Upper lobe of left lung (tissue), 4 donors: ENCODE data around the gene C1GALT1C1L.
"Not testable (repeated sequence)": the region's sequence is repeated elsewhere in the genome, so short reads cannot be mapped to it uniquely, and the experiment has no call there.

Source experiments
- POLR2A ChIP-seq, 4 donors: fragments of 450-650 bp; IDR thresholded peaks; one replicate each; pipeline ENCODE4 v1.5.1; 2016 to 2017; ENCODE audit warnings: antibody characterized with exemption in 4 of 4, mild to moderate bottlenecking in 2 of 4
- POLR2AphosphoS5 ChIP-seq, 2 donors: sonication (generic); formaldehyde crosslinking; IDR thresholded peaks; one replicate each; pipeline ENCODE4 v1.5.1; 2017; ENCODE audit warnings: antibody characterized with exemption in 2 of 2
- TF ChIP-seq, protein P1 (sequence below), 6 experiments: fragments of 450-650 bp in 4 of 6; fragments of 200-600 bp in 2 of 6; sonication (generic) in 2 of 6; IDR thresholded peaks; one replicate each; pipeline ENCODE4 v1.5.1; 2016 to 2019; ENCODE audit warnings: antibody characterized with exemption in 6 of 6

GRCh38 chr2:43636153-43636552 is 40.1 kb downstream of the C1GALT1C1L start:
- TF ChIP-seq POLR2AphosphoS5, POLR2A (IDR thresholded peaks at IDR 0.05): not testable (repeated sequence)
- TF ChIP-seq, protein P1, sequence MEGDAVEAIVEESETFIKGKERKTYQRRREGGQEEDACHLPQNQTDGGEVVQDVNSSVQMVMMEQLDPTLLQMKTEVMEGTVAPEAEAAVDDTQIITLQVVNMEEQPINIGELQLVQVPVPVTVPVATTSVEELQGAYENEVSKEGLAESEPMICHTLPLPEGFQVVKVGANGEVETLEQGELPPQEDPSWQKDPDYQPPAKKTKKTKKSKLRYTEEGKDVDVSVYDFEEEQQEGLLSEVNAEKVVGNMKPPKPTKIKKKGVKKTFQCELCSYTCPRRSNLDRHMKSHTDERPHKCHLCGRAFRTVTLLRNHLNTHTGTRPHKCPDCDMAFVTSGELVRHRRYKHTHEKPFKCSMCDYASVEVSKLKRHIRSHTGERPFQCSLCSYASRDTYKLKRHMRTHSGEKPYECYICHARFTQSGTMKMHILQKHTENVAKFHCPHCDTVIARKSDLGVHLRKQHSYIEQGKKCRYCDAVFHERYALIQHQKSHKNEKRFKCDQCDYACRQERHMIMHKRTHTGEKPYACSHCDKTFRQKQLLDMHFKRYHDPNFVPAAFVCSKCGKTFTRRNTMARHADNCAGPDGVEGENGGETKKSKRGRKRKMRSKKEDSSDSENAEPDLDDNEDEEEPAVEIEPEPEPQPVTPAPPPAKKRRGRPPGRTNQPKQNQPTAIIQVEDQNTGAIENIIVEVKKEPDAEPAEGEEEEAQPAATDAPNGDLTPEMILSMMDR (IDR thresholded peaks at IDR 0.05) = not testable (repeated sequence)
